Kidney epithelial cell (primary cell): ENCODE measurements around the gene CACNB4. TPM values are rescaled to one million over a fixed set of nuclear protein-coding genes. Genes with fewer than 3 reads are reported as not detected.

Experiments used
- DNase-seq: peaks from one replicate; pipeline ENCODE4 v3.0.0-alpha.2; 2010; ENCODE audit warnings: low read depth
- H3K27me3 ChIP-seq: 2 replicates; pipeline ENCODE4 v1.6.0; 2011; ENCODE audit warnings: low read length; ENCODE audit not compliant: control insufficient read depth, insufficient read depth
- H3K36me3 ChIP-seq: 2 replicates; pipeline ENCODE4 v1.5.1; 2011; ENCODE audit warnings: low read length; ENCODE audit not compliant: control insufficient read depth, insufficient read depth
- H3K4me3 ChIP-seq: 2 replicates; pipeline ENCODE4 v1.5.1; 2011; ENCODE audit warnings: low read depth, mild to moderate bottlenecking, control low read depth, low read length
- CTCF ChIP-seq: IDR thresholded peaks from 2 replicates; pipeline ENCODE4 v1.5.1; 2011; ENCODE audit warnings: mild to moderate bottlenecking, moderate library complexity, low read length, control low read depth, inconsistent platforms; ENCODE audit not compliant: insufficient read depth, poor library complexity, severe bottlenecking
- total RNA-seq: library from RNA; depleted of rRNA; stranded (reverse); fragments of >200 nt; gene quantifications from 2 replicates; pipeline ENCODE4 v1.2.3, GENCODE V29; 2015

The CACNB4 gene
- total RNA-seq, 1 donor from 2014 or later, result 0.79 TPM

- DNase-seq, result no peak
- Histone ChIP-seq H3K27me3 (no peaks in the 10 kb centered on the region), H3K4me3 (no peak overlapping the region), H3K36me3 (no peaks in the 10 kb centered on the region)
- no peak for TF ChIP-seq CTCF
These were observed 260.9 kb downstream of the CACNB4 start for GRCh38 chr2:151837926-151838325.

GRCh38 chr2:151833984-151834383, 264.9 kb downstream of the CACNB4 start:
- no peak for TF ChIP-seq CTCF
- no peak overlapping the region for H3K4me3 ChIP-seq
- no peaks in the 10 kb centered on the region for H3K27me3 ChIP-seq
- H3K36me3 ChIP-seq, result no peaks in the 10 kb centered on the region
- no peak for DNase-seq

GRCh38 chr2:151830961-151831360, 267.9 kb downstream of the CACNB4 start:
- Histone ChIP-seq H3K36me3 (no peaks in the 10 kb centered on the region), H3K4me3 (no peak overlapping the region), H3K27me3 (no peaks in the 10 kb centered on the region)
- no peak for DNase-seq
- TF ChIP-seq CTCF, result no peak

GRCh38 chr2:151828890-151829324, 269.9 kb downstream of the CACNB4 start:
- no peak for TF ChIP-seq CTCF
- no peak for DNase-seq
- Histone ChIP-seq H3K36me3 (no peaks in the 10 kb centered on the region), H3K4me3 (peak overlapping the region; percentile 83), H3K27me3 (no peaks in the 10 kb centered on the region)

- Histone ChIP-seq H3K36me3 (no peaks in the 10 kb centered on the region), H3K27me3 (no peaks in the 10 kb centered on the region), H3K4me3 (peak within 1 kb of the TSS; percentile 83)
- TF ChIP-seq CTCF, result no peak
- peak; percentile 72 for DNase-seq
These were observed 270.5 kb downstream of the CACNB4 start, which contains the start of gene ARL5A for GRCh38 chr2:151828143-151828889. ARL5A (minus strand) TSS chr2:151828421; CDS start chr2:151828176, 245 bp downstream.
